HL-60 (cell line): ENCODE measurements around the gene MYO15A.

Experiments
- GABPA ChIP-seq: IDR thresholded peaks from 2 replicates; pipeline ENCODE4 v1.6.1; 2012; ENCODE audit warnings: low read depth
- REST ChIP-seq: IDR thresholded peaks from 2 replicates; pipeline ENCODE4 v1.6.1; 2012; ENCODE audit warnings: low read depth; ENCODE audit not compliant: insufficient replicate concordance
- TF ChIP-seq, protein P1 (sequence below): IDR thresholded peaks from one replicate; pipeline ENCODE4 v1.5.1; 2011; ENCODE audit warnings: low read length, control low read depth, inconsistent platforms; ENCODE audit not compliant: insufficient read depth

DNA sequence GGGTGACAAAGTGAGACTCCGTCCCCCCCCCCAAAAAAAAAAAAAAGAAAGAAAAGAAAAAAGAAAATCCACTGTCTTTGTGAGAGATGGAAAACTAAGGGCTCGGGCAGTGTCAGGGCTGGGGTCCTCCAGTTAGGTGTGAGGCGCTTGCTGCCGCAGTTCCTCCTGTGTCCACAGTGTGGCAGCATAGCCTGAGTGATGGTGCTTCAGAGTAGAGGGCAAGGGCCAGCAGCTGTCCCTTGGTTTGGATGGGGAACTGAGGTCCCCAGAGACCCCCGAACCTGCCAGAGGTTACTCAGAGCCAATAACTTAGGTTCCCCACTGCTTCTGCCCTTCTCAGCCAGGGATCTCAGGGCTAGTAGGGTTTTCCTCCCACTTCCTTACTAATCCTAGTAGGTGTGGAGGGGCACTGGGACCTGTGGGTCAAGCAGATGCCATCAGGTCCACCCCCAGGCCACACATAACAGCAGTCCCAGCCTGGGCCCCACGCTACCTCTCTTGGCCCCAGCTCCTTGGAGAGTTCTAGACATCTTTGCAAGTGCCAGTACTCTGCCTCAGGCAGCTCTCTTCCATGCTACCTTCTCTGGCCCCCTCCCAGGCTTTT is 109.0 kb downstream of the MYO15A start:
- TF ChIP-seq REST (no peak), GABPA (no peak)
- TF ChIP-seq, protein P1, sequence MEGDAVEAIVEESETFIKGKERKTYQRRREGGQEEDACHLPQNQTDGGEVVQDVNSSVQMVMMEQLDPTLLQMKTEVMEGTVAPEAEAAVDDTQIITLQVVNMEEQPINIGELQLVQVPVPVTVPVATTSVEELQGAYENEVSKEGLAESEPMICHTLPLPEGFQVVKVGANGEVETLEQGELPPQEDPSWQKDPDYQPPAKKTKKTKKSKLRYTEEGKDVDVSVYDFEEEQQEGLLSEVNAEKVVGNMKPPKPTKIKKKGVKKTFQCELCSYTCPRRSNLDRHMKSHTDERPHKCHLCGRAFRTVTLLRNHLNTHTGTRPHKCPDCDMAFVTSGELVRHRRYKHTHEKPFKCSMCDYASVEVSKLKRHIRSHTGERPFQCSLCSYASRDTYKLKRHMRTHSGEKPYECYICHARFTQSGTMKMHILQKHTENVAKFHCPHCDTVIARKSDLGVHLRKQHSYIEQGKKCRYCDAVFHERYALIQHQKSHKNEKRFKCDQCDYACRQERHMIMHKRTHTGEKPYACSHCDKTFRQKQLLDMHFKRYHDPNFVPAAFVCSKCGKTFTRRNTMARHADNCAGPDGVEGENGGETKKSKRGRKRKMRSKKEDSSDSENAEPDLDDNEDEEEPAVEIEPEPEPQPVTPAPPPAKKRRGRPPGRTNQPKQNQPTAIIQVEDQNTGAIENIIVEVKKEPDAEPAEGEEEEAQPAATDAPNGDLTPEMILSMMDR, result peak; percentile 83
